Measurements from ENCODE around the gene KDM4B. TPM values are rescaled to one million over a fixed set of nuclear protein-coding genes. Genes with fewer than 3 reads are reported as not detected.

The KDM4B gene
- total RNA-seq, 1 experiment from 2014 or later, result 43.7 TPM

GRCh38 chr19:5080030-5080654, 111.2 kb downstream of the KDM4B start:
- Mint-ChIP-seq H3K27ac (peak overlapping the region in 2 of 3 experiments; percentile 15 to 49; a peak in 3 of 7 replicates), H3K36me3 (ENCODE audit: insufficient read depth in 1 of 3, low read depth in 3 of 3) (peaks cover 3 to 47% (median 33%) of the 10 kb centered on the region in 3 experiments; a peak in 6 of 7 replicates)
- TF ChIP-seq, protein P1, sequence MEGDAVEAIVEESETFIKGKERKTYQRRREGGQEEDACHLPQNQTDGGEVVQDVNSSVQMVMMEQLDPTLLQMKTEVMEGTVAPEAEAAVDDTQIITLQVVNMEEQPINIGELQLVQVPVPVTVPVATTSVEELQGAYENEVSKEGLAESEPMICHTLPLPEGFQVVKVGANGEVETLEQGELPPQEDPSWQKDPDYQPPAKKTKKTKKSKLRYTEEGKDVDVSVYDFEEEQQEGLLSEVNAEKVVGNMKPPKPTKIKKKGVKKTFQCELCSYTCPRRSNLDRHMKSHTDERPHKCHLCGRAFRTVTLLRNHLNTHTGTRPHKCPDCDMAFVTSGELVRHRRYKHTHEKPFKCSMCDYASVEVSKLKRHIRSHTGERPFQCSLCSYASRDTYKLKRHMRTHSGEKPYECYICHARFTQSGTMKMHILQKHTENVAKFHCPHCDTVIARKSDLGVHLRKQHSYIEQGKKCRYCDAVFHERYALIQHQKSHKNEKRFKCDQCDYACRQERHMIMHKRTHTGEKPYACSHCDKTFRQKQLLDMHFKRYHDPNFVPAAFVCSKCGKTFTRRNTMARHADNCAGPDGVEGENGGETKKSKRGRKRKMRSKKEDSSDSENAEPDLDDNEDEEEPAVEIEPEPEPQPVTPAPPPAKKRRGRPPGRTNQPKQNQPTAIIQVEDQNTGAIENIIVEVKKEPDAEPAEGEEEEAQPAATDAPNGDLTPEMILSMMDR (conservative IDR thresholded peaks at IDR 0.05), result no peak

More at GRCh38 chr19:5080030-5080654, 111.2 kb downstream of the KDM4B start:
- H2AFZ ChIP-seq (ENCODE audit: low read length), result no peak overlapping the region
- no peak overlapping the region for H3K9ac ChIP-seq (ENCODE audit: extremely low read depth, insufficient read length, low read length)
- H3K4me2 ChIP-seq (ENCODE audit: insufficient read depth, insufficient read length, low read length), result no peak overlapping the region
- no peaks in the 10 kb centered on the region for H3K9me3 ChIP-seq (ENCODE audit: control insufficient read depth, low read depth, low read length)
- DNase-seq, result no peak
- no peaks in the 10 kb centered on the region for H4K20me1 ChIP-seq (ENCODE audit: control insufficient read depth, insufficient read depth, insufficient read length)
- WGBS (ENCODE audit: extremely low coverage, insufficient read length, low lambda C conversion rate), result no CpG with 5 or more reads among the region's 27 CpGs
- no peaks in the 10 kb centered on the region for H3K79me2 ChIP-seq (ENCODE audit: insufficient read depth, low read length)
- H3K27me3 ChIP-seq (ENCODE audit: insufficient read depth, low read length), result peaks cover 2% of the 10 kb centered on the region; the same call in 1 of the 2 replicates
- no peaks in the 10 kb centered on the region; a peak in 1 of 5 replicates for H3K9me3 Mint-ChIP-seq
- H3K18ac ChIP-seq (ENCODE audit: insufficient read length, low read depth, low read length), result no peak overlapping the region
- no peak overlapping the region for H2BK5ac ChIP-seq (ENCODE audit: insufficient read length, low read length)
- no peak overlapping the region for H3K14ac ChIP-seq (ENCODE audit: insufficient read depth, low read length)
- H2BK15ac ChIP-seq (ENCODE audit: low read depth, low read length), result no peak overlapping the region
- no peak overlapping the region for H3K27ac ChIP-seq (ENCODE audit: insufficient read length, low read depth, low read length)
- H3K27me3 Mint-ChIP-seq (ENCODE audit: low read depth), result no peaks in the 10 kb centered on the region
- H3T11ph ChIP-seq (ENCODE audit: low read length), result no peak overlapping the region
- H3K4me1 Mint-ChIP-seq, result peaks cover 0 to 7% of the 10 kb centered on the region in 2 experiments; a peak in 2 of 4 replicates
- H4K5ac ChIP-seq (ENCODE audit: insufficient read length, low read depth, low read length), result no peak overlapping the region
- no peak overlapping the region for H4K91ac ChIP-seq (ENCODE audit: insufficient read length, low read depth, low read length)
- no peak overlapping the region for H3K4me3 Mint-ChIP-seq
- H3K56ac ChIP-seq (ENCODE audit: insufficient read length, low read depth, low read length), result no peak overlapping the region
- no peaks in the 10 kb centered on the region for H3K4me1 ChIP-seq (ENCODE audit: insufficient read depth, low read length)
- no peaks in the 10 kb centered on the region for H3K79me1 ChIP-seq (ENCODE audit: insufficient read depth, low read depth, low read length, poor library complexity, severe bottlenecking)
- H2BK120ac ChIP-seq (ENCODE audit: low read depth, low read length, poor library complexity, severe bottlenecking), result no peak overlapping the region
- H4K8ac ChIP-seq (replicated peaks; ENCODE audit: insufficient read length, low read depth, low read length), result no peak overlapping the region
- no peak overlapping the region for H3K23ac ChIP-seq (ENCODE audit: insufficient read length, low read depth, low read length)
- H2BK20ac ChIP-seq (ENCODE audit: low read depth, low read length, poor library complexity, severe bottlenecking), result no peak overlapping the region
- no peaks in the 10 kb centered on the region for H3K23me2 ChIP-seq (ENCODE audit: insufficient read length, low read depth, low read length, poor library complexity, severe bottlenecking)
- no peak overlapping the region for H2AK5ac ChIP-seq (ENCODE audit: insufficient read length, low read length)
- H2BK12ac ChIP-seq (ENCODE audit: insufficient read length, low read depth, low read length), result no peak overlapping the region
- no peak overlapping the region for H3K4ac ChIP-seq (ENCODE audit: low read depth, low read length)
